ENCODE data around the gene LRP3. TPM values are rescaled to one million over a fixed set of nuclear protein-coding genes. Genes with fewer than 3 reads are reported as not detected.

The LRP3 gene
- total and polyA plus RNA-seq, 2 donors from 2014 or later: 13.9 to 23.8 TPM

DNA sequence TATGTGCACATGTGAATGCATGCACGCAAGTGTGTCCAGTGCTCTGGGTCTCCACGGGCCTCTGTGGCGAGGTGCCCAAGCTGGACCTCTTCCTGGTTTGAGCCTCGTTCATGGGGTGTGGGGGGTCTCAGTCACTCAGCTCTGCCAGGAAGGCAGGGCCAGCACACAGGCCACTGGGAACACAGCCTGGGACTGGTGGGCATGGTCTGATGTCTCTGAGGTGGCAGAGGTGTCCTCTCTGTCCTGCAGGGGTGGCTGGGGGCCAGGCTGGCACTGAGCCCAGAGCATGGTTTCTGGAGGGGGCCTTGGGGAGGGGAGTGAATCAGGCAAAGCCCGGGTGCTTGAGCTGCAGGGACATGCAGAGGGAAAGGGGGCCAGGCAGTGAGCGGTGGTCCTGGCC lies 9.4 kb downstream of the LRP3 start:
- Histone ChIP-seq H3K9ac (ENCODE audit: low read length in 3 of 3) (no peak overlapping the region), H3K9me3 (ENCODE audit: control insufficient read depth in 2 of 3, insufficient read depth in 1 of 3, low read length in 3 of 3) (no peaks in the 10 kb centered on the region), H3K27me3 (ENCODE audit: control insufficient read depth, insufficient read depth, low read length) (no peaks in the 10 kb centered on the region), H3K36me3 (ENCODE audit: control insufficient read depth in 2 of 3, insufficient read depth in 3 of 3, low read length in 3 of 3) (peaks cover 0 to 5% (median 4%) of the 10 kb centered on the region in 3 donors), H3K4me3 (ENCODE audit: low read length in 3 of 3) (no peak overlapping the region), H3K27ac (ENCODE audit: low read depth in 2 of 2, low read length in 2 of 2) (no peak overlapping the region), H3K4me1 (ENCODE audit: control insufficient read depth in 2 of 3, insufficient read depth in 2 of 3, low read depth in 1 of 3, low read length in 3 of 3) (peaks cover 0 to 2% (median 0%) of the 10 kb centered on the region in 3 donors)
- no peak for FAIRE-seq
- no peak for TF ChIP-seq CTCF (IDR thresholded peaks at IDR 0.05; ENCODE audit: borderline replicate concordance, extremely low read depth, insufficient read depth)
- intact Hi-C loops (cut with DNase I): no loop called here
- DNase-seq: peak in 1 of 5 donors; percentile 44

- Histone ChIP-seq H3K4me1 (ENCODE audit: control insufficient read depth in 2 of 3, insufficient read depth in 2 of 3, low read depth in 1 of 3, low read length in 3 of 3) (peaks cover 0 to 4% (median 0%) of the 10 kb centered on the region in 3 donors), H3K4me3 (ENCODE audit: low read length in 3 of 3) (no peak overlapping the region), H3K27ac (ENCODE audit: low read depth in 2 of 2, low read length in 2 of 2) (no peak overlapping the region), H3K36me3 (ENCODE audit: control insufficient read depth in 2 of 3, insufficient read depth in 3 of 3, low read length in 3 of 3) (peaks cover 0 to 5% (median 4%) of the 10 kb centered on the region in 3 donors), H3K27me3 (ENCODE audit: control insufficient read depth, insufficient read depth, low read length) (no peaks in the 10 kb centered on the region), H3K9me3 (ENCODE audit: control insufficient read depth in 2 of 3, insufficient read depth in 1 of 3, low read length in 3 of 3) (no peaks in the 10 kb centered on the region), H3K9ac (ENCODE audit: low read length in 3 of 3) (no peak overlapping the region)
- intact Hi-C loops (cut with DNase I): no loop called here
- peak in 1 of 5 donors; percentile 71 for DNase-seq
- no peak for TF ChIP-seq CTCF (IDR thresholded peaks at IDR 0.05; ENCODE audit: borderline replicate concordance, extremely low read depth, insufficient read depth)
- FAIRE-seq: no peak
These were observed 10.2 kb downstream of the LRP3 start for GRCh38 chr19:33204136-33204973.

GRCh38 chr19:33205110-33205509 lies 11.0 kb downstream of the LRP3 start:
- FAIRE-seq: no peak
- H3K36me3 ChIP-seq (ENCODE audit: control insufficient read depth in 2 of 3, insufficient read depth in 3 of 3, low read length in 3 of 3): peaks cover 0 to 5% (median 4%) of the 10 kb centered on the region in 3 donors

More at GRCh38 chr19:33205110-33205509, 11.0 kb downstream of the LRP3 start:
- no peak overlapping the region for H3K27ac ChIP-seq (ENCODE audit: low read depth in 2 of 2, low read length in 2 of 2)
- H3K9ac ChIP-seq (ENCODE audit: low read length in 3 of 3): no peak overlapping the region
- no peak overlapping the region for H3K4me3 ChIP-seq (ENCODE audit: low read length in 3 of 3)
- no peaks in the 10 kb centered on the region for H3K9me3 ChIP-seq (ENCODE audit: control insufficient read depth in 2 of 3, insufficient read depth in 1 of 3, low read length in 3 of 3)
- intact Hi-C loops (cut with DNase I): no loop called here
- DNase-seq: peak in 1 of 5 donors; percentile 64
- H3K4me1 ChIP-seq (ENCODE audit: control insufficient read depth in 2 of 3, insufficient read depth in 2 of 3, low read depth in 1 of 3, low read length in 3 of 3): peaks cover 0 to 4% (median 0%) of the 10 kb centered on the region in 3 donors
- no peaks in the 10 kb centered on the region for H3K27me3 ChIP-seq (ENCODE audit: control insufficient read depth, insufficient read depth, low read length)
- TF ChIP-seq CTCF (IDR thresholded peaks at IDR 0.05; ENCODE audit: borderline replicate concordance, extremely low read depth, insufficient read depth): no peak

Measured in kidney (tissue), 14 donors.